A549 (cell line): ENCODE measurements around the gene KLKB1.

ENCODE experiments used
- BHLHE40 ChIP-seq: IDR thresholded peaks from 2 replicates; pipeline ENCODE4 v1.6.1; 2012; ENCODE audit warnings: low read depth, low read length, inconsistent platforms
- CHD2 ChIP-seq: fragments of 150-350 bp; IDR thresholded peaks from 2 replicates; pipeline ENCODE4 v1.6.1; 2014; ENCODE audit warnings: low read length; ENCODE audit not compliant: partially characterized antibody
- CHD4 ChIP-seq: fragments of 200-600 bp; sonication (generic); IDR thresholded peaks from 2 replicates; pipeline ENCODE4 v1.6.1; 2016; ENCODE audit warnings: antibody characterized with exemption, mild to moderate bottlenecking, borderline replicate concordance
- EP300 ChIP-seq, 2 experiments: fragments of >200 bp; sonication (Bioruptor Twin); formaldehyde crosslinking; IDR thresholded peaks; 2 replicates in 1 of 2; 3 replicates in 1 of 2; pipeline ENCODE4 v1.6.1; 2016 to 2017
- MAFK ChIP-seq: fragments of 450-650 bp; IDR thresholded peaks from 2 replicates; pipeline ENCODE4 v1.6.1; 2014; ENCODE audit not compliant: partially characterized antibody
- POLR2A ChIP-seq: IDR thresholded peaks from 2 replicates; pipeline ENCODE4 v1.6.1; 2012; ENCODE audit warnings: mild to moderate bottlenecking, low read length
- RAD21 ChIP-seq, 2 experiments: fragments of >200 bp in 1 of 2; sonication (Bioruptor Twin) in 1 of 2; formaldehyde crosslinking in 1 of 2; IDR thresholded peaks in 1 of 2; conservative IDR thresholded peaks in 1 of 2; 2 replicates in 1 of 2; 3 replicates in 1 of 2; pipeline ENCODE4 v1.6.1; 2012 to 2018; ENCODE audit warnings: inconsistent platforms in 1 of 2
- RFX5 ChIP-seq: fragments of 450-650 bp; IDR thresholded peaks from 2 replicates; pipeline ENCODE4 v1.7.1; 2014; ENCODE audit warnings: antibody characterized with exemption, mild to moderate bottlenecking, moderate library complexity
- SMC3 ChIP-seq: fragments of >200 bp; sonication (Bioruptor Twin); formaldehyde crosslinking; IDR thresholded peaks from 3 replicates; pipeline ENCODE4 v1.6.1; 2018; ENCODE audit warnings: inconsistent platforms
- TF ChIP-seq, protein P1 (sequence below): fragments of >200 bp; sonication (Bioruptor Twin); formaldehyde crosslinking; IDR thresholded peaks from 3 replicates; pipeline ENCODE4 v1.5.1; 2016
- TF ChIP-seq, protein P2 (sequence below): fragments of 250-450 bp; sonication (Bioruptor Pico); IDR thresholded peaks from 2 replicates; pipeline ENCODE4 v1.5.0; 2021; ENCODE audit warnings: mild to moderate bottlenecking, moderate library complexity, borderline replicate concordance
- TF ChIP-seq, protein P3 (sequence below): fragments of 200-600 bp; sonication (generic); IDR thresholded peaks from 2 replicates; pipeline ENCODE4 v1.6.1; 2016; ENCODE audit warnings: antibody characterized with exemption, mild to moderate bottlenecking, moderate library complexity
- TF ChIP-seq, protein P4 (sequence below): fragments of 250-450 bp; sonication (Bioruptor Pico); IDR thresholded peaks from 2 replicates; pipeline ENCODE4 v1.5.0; 2020; ENCODE audit warnings: low read depth, mild to moderate bottlenecking, moderate library complexity
- TF ChIP-seq, protein P5 (sequence below): IDR thresholded peaks from 2 replicates; pipeline ENCODE4 v1.6.1; 2012

DNA sequence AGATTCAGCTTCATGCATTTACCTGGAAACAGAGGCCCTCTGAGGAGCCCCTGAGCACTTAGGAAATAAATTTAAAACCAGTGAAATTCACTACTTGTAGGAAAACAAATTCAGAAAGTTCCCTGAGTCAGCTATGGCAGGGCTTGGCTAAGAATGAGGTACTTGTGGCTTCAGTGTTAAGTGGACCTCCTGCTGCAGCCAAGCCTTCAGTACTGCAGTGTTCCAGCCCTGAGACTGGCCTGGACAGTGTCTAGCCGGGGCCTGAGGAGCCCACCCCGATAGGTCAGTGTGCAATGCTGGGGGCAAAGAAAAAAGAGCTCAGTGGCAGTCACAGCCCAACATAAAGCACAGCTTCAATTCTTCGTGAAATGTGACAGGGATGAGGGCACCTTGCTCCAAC is 80.6 kb downstream of the KLKB1 start:
- TF ChIP-seq MAFK (no peak), EP300 (IDR thresholded peaks at IDR 0.05) (no peak), RAD21 (conservative IDR thresholded peaks at IDR 0.05 in 1 of 2, IDR thresholded peaks at IDR 0.05 in 1 of 2) (no peak), SMC3 (no peak), CHD4 (no peak), BHLHE40 (no peak), POLR2A (no peak), CHD2 (no peak), RFX5 (no peak)
- TF ChIP-seq, protein P1, sequence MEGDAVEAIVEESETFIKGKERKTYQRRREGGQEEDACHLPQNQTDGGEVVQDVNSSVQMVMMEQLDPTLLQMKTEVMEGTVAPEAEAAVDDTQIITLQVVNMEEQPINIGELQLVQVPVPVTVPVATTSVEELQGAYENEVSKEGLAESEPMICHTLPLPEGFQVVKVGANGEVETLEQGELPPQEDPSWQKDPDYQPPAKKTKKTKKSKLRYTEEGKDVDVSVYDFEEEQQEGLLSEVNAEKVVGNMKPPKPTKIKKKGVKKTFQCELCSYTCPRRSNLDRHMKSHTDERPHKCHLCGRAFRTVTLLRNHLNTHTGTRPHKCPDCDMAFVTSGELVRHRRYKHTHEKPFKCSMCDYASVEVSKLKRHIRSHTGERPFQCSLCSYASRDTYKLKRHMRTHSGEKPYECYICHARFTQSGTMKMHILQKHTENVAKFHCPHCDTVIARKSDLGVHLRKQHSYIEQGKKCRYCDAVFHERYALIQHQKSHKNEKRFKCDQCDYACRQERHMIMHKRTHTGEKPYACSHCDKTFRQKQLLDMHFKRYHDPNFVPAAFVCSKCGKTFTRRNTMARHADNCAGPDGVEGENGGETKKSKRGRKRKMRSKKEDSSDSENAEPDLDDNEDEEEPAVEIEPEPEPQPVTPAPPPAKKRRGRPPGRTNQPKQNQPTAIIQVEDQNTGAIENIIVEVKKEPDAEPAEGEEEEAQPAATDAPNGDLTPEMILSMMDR = no peak
- TF ChIP-seq, protein P2, sequence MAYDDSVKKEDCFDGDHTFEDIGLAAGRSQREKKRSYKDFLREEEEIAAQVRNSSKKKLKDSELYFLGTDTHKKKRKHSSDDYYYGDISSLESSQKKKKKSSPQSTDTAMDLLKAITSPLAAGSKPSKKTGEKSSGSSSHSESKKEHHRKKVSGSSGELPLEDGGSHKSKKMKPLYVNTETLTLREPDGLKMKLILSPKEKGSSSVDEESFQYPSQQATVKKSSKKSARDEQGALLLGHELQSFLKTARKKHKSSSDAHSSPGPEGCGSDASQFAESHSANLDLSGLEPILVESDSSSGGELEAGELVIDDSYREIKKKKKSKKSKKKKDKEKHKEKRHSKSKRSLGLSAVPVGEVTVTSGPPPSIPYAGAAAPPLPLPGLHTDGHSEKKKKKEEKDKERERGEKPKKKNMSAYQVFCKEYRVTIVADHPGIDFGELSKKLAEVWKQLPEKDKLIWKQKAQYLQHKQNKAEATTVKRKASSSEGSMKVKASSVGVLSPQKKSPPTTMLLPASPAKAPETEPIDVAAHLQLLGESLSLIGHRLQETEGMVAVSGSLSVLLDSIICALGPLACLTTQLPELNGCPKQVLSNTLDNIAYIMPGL (CRISPR knock-in tag) = no peak
- TF ChIP-seq, protein P3, sequence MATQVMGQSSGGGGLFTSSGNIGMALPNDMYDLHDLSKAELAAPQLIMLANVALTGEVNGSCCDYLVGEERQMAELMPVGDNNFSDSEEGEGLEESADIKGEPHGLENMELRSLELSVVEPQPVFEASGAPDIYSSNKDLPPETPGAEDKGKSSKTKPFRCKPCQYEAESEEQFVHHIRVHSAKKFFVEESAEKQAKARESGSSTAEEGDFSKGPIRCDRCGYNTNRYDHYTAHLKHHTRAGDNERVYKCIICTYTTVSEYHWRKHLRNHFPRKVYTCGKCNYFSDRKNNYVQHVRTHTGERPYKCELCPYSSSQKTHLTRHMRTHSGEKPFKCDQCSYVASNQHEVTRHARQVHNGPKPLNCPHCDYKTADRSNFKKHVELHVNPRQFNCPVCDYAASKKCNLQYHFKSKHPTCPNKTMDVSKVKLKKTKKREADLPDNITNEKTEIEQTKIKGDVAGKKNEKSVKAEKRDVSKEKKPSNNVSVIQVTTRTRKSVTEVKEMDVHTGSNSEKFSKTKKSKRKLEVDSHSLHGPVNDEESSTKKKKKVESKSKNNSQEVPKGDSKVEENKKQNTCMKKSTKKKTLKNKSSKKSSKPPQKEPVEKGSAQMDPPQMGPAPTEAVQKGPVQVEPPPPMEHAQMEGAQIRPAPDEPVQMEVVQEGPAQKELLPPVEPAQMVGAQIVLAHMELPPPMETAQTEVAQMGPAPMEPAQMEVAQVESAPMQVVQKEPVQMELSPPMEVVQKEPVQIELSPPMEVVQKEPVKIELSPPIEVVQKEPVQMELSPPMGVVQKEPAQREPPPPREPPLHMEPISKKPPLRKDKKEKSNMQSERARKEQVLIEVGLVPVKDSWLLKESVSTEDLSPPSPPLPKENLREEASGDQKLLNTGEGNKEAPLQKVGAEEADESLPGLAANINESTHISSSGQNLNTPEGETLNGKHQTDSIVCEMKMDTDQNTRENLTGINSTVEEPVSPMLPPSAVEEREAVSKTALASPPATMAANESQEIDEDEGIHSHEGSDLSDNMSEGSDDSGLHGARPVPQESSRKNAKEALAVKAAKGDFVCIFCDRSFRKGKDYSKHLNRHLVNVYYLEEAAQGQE = no peak
- TF ChIP-seq, protein P4, sequence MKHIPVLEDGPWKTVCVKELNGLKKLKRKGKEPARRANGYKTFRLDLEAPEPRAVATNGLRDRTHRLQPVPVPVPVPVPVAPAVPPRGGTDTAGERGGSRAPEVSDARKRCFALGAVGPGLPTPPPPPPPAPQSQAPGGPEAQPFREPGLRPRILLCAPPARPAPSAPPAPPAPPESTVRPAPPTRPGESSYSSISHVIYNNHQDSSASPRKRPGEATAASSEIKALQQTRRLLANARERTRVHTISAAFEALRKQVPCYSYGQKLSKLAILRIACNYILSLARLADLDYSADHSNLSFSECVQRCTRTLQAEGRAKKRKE (CRISPR knock-in tag) = no peak
- TF ChIP-seq, protein P5, sequence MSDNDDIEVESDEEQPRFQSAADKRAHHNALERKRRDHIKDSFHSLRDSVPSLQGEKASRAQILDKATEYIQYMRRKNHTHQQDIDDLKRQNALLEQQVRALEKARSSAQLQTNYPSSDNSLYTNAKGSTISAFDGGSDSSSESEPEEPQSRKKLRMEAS = no peak
